Activated naive CD8-positive, alpha-beta T cell treated with anti-CD3 and anti-CD28 coated beads, Interleukin-2, amount 50 U/mL, for 24 hours (primary cell): Measurements from ENCODE around the gene SPTBN1.

Experiments
- ATAC-seq: fragments of 150-1000 bp; cut with Tn5 transposase; one replicate; pipeline ENCODE4 v1.10.0; 2021
- DNase-seq: peaks from one replicate; pipeline ENCODE4 v3.0.0; 2021
- H3K27ac Mint-ChIP-seq: one replicate; pipeline ENCODE4 v1.8.0; 2021; ENCODE audit warnings: mild to moderate bottlenecking, mixed read lengths
- H3K27me3 Mint-ChIP-seq: one replicate; pipeline ENCODE4 v1.8.0; 2021; ENCODE audit warnings: mixed read lengths
- H3K36me3 Mint-ChIP-seq: one replicate; pipeline ENCODE4 v1.8.0; 2021; ENCODE audit warnings: low read depth, mixed read lengths
- H3K4me1 Mint-ChIP-seq: one replicate; pipeline ENCODE4 v1.8.0; 2021; ENCODE audit warnings: mixed read lengths
- H3K4me3 Mint-ChIP-seq: one replicate; pipeline ENCODE4 v1.8.0; 2021; ENCODE audit warnings: mild to moderate bottlenecking, moderate library complexity, mixed read lengths
- H3K9me3 Mint-ChIP-seq: one replicate; pipeline ENCODE4 v1.8.0; 2021; ENCODE audit warnings: mixed read lengths

SPTBN1 gene

DNA sequence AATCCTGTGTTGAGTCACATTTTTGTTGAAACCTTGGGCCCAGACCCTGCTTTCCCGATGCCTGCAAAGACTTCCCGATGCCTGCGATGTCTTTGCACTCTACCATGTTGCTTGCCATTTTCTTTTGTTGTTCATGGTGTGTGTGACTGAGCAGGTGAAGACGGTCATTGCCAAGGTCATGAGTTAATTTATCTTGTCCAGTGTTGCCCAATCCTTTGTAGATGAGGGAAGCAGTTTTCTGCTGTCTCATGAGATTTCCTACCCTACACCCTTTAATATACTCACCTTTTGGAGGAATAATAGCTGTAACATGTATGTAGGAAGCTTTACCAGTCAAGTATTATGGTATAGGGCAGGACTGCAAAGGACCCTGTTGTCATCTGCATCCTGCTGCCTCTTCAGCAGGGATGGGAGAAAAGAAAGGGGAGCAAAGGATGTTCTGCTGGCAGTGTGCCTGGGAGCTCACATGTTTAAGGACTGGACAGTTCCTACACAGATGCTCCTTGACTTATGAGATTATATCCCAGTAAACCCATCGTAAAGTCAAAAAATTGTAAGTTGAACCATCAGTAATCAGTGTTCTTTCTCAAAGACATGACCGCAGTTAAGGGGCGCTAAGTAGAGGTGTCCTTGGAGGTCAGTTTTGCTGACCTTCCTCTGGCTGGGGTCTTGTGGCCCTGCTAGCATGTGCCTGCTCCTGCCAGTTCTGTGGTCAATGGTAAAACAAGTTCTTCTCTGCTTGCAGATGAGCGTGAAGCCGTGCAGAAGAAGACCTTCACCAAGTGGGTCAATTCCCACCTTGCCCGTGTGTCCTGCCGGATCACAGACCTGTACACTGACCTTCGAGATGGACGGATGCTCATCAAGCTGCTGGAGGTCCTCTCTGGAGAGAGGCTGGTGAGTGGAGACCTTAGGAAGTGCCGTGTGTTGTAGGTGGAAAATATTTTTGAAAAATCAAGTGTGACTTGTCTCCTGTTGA is 142.5 kb downstream of the SPTBN1 start:
- ATAC-seq (no peak), DNase-seq (no peak)
- Mint-ChIP-seq H3K36me3 (peaks cover 16% of the 10 kb centered on the region), H3K4me1 (peaks cover 93% of the 10 kb centered on the region), H3K27ac (peak overlapping the region; percentile 79), H3K4me3 (no peak overlapping the region), H3K9me3 (no peaks in the 10 kb centered on the region), H3K27me3 (no peaks in the 10 kb centered on the region)

DNA sequence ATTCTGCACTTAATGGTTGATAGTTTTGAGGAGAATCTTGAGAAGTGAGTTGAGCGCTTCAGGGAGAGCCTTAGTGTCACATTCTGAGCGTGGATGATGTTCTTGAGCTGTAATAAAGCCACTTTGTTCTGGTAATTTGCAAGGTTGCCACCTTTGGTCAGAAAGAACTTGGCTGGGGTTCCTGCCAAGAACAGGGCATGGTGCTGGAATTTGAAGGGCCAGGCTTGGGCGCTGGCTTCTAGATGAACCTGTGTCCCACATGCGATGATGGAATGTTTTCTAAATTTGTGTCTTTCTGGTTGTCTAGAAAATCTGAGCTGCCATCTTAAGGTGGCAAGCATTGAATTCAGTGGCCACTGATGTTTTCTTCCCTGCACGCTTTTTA is 143.2 kb downstream of the SPTBN1 start:
- H3K4me3 Mint-ChIP-seq, result no peak overlapping the region

DNA sequence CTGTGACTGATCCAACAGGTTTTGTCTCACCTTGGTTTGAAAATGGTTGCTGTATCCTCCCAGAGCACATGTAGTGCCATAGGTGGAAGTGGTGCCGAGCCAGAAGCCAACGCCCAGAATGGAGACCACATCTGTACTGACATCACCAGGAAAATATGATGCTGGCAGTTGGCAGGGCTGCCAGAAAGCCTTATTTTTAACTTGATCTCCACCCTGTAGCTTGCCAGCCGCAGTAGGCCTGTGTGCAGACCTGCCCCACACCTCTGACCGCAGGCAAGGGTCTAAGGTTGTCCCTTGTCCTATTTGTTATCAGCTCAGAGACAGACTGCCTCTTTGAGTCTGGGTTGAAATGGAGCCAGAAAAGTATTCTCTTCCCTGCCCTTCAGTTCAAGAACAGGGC is 143.8 kb downstream of the SPTBN1 start:
- Mint-ChIP-seq H3K36me3 (peaks cover 16% of the 10 kb centered on the region), H3K4me1 (peaks cover 99% of the 10 kb centered on the region), H3K4me3 (peak overlapping the region; percentile 3), H3K27me3 (no peaks in the 10 kb centered on the region), H3K27ac (peak overlapping the region; percentile 79), H3K9me3 (no peaks in the 10 kb centered on the region)
- DNase-seq (peak; percentile 41), ATAC-seq (peak; percentile 30)

More for the DNA sequence above, 143.2 kb downstream of the SPTBN1 start:
- ATAC-seq (no peak), DNase-seq (no peak)
- Mint-ChIP-seq H3K27ac (peak overlapping the region; percentile 79), H3K27me3 (no peaks in the 10 kb centered on the region), H3K36me3 (peaks cover 16% of the 10 kb centered on the region), H3K4me1 (peaks cover 97% of the 10 kb centered on the region), H3K9me3 (no peaks in the 10 kb centered on the region)

DNA sequence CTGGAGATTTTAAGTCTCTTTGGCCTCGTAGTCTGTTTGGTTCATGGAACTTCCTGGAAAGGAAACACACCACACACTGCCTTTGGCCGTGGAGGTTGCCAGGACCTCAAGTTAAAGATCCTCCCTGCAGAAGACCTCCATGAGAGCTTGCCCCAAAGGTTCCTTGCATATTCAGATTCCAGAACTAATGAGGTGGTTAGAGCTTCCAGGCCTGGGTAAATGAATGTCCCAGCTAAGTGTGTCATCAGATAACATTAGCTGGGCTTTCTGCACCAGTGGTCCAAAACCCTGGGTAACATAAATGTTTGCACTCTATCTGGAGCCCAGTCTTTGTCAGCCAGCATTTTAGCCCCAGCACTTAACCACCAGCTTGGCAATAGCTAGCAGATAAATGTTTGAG is 145.2 kb downstream of the SPTBN1 start:
- Mint-ChIP-seq H3K4me3 (no peak overlapping the region), H3K27me3 (no peaks in the 10 kb centered on the region), H3K9me3 (no peaks in the 10 kb centered on the region), H3K36me3 (peaks cover 16% of the 10 kb centered on the region), H3K27ac (peak overlapping the region; percentile 79), H3K4me1 (peaks cover 100% of the 10 kb centered on the region)
- no peak for ATAC-seq
- DNase-seq, result no peak

DNA sequence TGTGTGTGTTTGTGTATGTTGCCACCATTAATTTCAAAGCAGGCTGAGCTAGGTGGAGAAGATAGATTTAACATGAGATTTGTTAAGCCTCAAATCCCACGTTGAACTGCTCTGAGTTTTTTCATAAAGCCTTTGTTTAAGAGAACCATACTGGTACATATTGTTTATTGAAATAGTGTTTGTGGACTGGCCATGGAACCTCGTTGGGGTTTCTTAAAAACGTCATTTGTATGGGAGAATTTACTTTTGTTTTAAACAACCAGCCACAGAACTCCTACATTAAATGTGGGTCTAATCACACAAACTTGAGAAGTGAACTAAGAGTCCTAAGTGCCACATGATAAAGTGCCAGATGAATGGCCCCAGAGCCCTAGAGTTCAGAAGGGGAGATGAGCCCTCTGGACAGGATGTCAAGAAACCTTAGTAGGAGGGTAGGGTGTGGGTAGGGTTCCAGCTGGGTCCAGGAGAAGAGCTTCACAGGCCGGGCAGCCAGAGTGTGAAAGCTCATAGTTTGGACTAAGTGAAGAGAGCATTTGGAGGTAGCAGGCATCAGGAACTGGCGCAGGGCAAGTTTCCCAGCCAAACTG is 146.7 kb downstream of the SPTBN1 start:
- no peaks in the 10 kb centered on the region for H3K27me3 Mint-ChIP-seq
- peak overlapping the region; percentile 37 for H3K4me3 Mint-ChIP-seq
- peaks cover 94% of the 10 kb centered on the region for H3K4me1 Mint-ChIP-seq
- H3K9me3 Mint-ChIP-seq, result no peaks in the 10 kb centered on the region
- H3K36me3 Mint-ChIP-seq, result peaks cover 16% of the 10 kb centered on the region
- peak overlapping the region; percentile 79 for H3K27ac Mint-ChIP-seq
- no peak for ATAC-seq
- no peak for DNase-seq

DNA sequence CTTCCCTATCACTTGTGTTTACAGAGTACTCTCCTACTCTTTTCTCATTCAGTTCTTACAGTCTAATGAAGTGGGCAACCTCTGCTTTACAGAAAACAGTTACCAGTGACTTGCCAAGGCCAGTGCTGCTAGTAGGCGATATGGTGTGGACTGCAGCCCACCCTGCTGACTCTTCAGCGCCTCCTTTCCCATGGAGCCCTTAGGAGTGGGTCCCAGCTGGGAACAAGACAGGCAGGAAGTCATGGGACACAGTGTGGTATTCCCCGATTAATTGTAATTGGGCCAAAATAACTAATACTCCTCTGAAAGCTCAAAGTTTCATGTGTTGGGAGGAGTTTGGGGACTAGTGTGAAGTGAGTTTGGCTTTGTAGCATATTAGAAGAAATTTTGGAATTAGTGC is 147.2 kb downstream of the SPTBN1 start:
- no peak for ATAC-seq
- no peak for DNase-seq
- H3K9me3 Mint-ChIP-seq, result no peaks in the 10 kb centered on the region
- H3K4me3 Mint-ChIP-seq, result peak overlapping the region; percentile 37
- H3K27me3 Mint-ChIP-seq, result no peaks in the 10 kb centered on the region
- peaks cover 92% of the 10 kb centered on the region for H3K4me1 Mint-ChIP-seq
- H3K27ac Mint-ChIP-seq, result peak overlapping the region; percentile 79
- H3K36me3 Mint-ChIP-seq, result peaks cover 16% of the 10 kb centered on the region

DNA sequence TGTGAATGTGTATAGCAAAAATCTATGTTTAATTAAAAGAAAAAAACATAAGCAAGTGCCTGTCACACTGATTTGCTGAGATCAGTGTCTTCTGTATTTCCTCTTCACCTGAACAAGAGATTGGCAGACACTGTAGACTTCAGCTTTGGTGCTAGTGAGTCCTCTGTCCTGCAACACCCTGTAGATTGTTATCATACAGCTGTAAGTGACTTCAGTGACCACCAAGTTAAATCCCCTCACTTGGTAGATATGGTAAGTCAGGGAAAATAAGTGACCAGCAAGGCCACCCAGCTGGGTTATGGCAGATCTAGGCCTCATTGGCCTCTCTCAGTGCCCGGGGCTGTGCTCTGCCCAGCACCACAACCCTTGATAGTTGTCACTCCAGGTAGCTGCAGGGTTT is 147.7 kb downstream of the SPTBN1 start:
- no peak overlapping the region for H3K4me3 Mint-ChIP-seq
- H3K27ac Mint-ChIP-seq, result peak overlapping the region; percentile 79
- H3K4me1 Mint-ChIP-seq, result peaks cover 89% of the 10 kb centered on the region
- no peak for ATAC-seq
- H3K36me3 Mint-ChIP-seq, result peaks cover 16% of the 10 kb centered on the region
- no peaks in the 10 kb centered on the region for H3K9me3 Mint-ChIP-seq
- no peak for DNase-seq
- H3K27me3 Mint-ChIP-seq, result no peaks in the 10 kb centered on the region

DNA sequence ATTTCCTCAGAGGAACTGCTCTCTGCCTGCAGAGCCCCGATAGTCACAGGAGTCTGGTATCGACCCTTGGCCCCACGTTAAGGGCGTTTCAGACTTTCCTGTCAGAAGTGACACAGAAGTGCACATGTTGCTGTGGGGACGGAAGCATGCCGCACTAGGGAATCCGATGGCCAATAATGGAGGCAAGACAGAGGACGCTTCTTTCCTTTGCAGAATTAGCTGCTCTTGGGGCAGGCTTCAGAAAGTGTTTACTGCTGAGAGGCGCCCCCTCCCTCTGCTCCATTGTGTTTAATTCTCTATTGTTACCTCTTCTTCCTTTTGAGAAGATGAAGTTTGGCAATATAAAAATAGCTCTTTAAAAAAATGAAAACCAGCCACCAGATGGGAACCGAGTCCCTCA is 148.7 kb downstream of the SPTBN1 start:
- DNase-seq (no peak), ATAC-seq (peak; percentile 49)
- no peaks in the 10 kb centered on the region for H3K27me3 Mint-ChIP-seq
- peak overlapping the region; percentile 86 for H3K27ac Mint-ChIP-seq
- peaks cover 7% of the 10 kb centered on the region for H3K36me3 Mint-ChIP-seq
- H3K9me3 Mint-ChIP-seq, result no peaks in the 10 kb centered on the region
- peak overlapping the region; percentile 39 for H3K4me3 Mint-ChIP-seq
- peaks cover 87% of the 10 kb centered on the region for H3K4me1 Mint-ChIP-seq

DNA sequence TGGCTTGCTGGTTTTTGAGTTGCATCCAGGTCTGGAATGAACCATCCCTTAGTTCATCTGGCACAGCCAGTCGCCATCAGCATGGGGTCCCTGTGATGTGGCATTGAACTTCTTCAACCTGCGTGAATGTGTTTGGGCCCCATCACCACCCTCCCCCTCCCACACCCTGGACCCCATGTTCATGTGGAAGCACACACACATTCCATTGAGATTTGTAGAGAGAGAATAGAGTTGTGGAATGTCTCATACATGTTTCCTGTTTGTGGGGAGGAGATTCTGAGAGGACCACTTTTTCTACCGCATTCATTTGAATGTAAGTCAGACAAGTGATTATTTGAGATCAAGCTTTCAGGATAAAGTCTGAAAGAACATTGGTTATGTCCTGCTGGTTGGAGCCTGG is 149.7 kb downstream of the SPTBN1 start:
- Mint-ChIP-seq H3K36me3 (peaks cover 3% of the 10 kb centered on the region), H3K4me1 (peaks cover 85% of the 10 kb centered on the region), H3K4me3 (peak overlapping the region; percentile 39), H3K27ac (peak overlapping the region; percentile 86), H3K27me3 (no peaks in the 10 kb centered on the region), H3K9me3 (no peaks in the 10 kb centered on the region)
- ATAC-seq (no peak), DNase-seq (no peak)

DNA sequence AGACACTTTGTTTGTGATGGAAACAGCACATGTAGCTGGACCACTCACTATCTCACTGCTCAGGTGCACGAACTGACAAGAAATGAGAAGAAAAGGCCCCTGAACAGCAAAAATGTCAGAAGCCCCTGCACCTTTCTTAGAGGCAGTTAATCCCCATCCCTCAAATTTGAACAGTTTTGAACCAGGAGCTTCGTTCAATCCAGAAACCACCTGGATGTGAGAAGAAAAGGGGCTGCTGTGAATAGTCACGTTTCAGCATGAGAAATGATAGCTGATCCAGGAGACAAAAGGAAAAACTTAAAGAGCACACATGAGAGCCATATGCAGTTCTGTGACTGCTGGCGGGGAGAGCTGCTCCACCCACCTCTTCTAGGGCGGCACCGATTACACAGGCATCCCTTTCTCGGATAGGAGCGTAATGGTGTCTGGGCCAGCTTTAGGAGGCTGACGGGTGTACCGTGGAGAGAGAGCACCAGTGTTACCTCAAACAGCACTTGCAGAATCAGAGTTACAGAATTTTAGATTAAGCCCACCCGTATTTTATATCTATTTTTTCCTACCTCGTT is 150.3 kb downstream of the SPTBN1 start:
- peak; percentile 72 for ATAC-seq
- peak overlapping the region; percentile 39 for H3K4me3 Mint-ChIP-seq
- DNase-seq, result no peak
- peaks cover 3% of the 10 kb centered on the region for H3K36me3 Mint-ChIP-seq
- no peaks in the 10 kb centered on the region for H3K27me3 Mint-ChIP-seq
- no peaks in the 10 kb centered on the region for H3K9me3 Mint-ChIP-seq
- peak overlapping the region; percentile 86 for H3K27ac Mint-ChIP-seq
- peaks cover 78% of the 10 kb centered on the region for H3K4me1 Mint-ChIP-seq

DNA sequence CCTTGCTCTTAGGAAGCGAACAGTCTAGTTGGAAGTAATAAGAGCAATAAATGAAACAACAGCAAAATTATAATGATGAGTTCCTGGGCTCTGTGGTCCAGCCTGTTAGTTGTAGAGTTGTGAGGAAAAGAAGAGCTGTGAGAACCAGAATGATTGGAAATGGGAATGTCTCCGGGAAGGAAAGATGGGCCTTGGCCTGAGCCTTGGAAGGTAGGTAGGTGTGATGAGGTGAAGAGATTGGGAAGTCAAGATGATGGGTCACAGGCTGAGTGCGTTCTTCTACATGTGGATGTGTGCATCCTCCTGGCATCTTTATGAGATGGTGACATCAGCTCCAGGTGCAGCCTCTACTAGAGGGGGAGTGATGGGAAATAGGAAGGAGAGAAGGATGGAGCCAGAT is 152.1 kb downstream of the SPTBN1 start:
- Mint-ChIP-seq H3K4me1 (peaks cover 61% of the 10 kb centered on the region), H3K9me3 (no peaks in the 10 kb centered on the region), H3K27ac (no peak overlapping the region), H3K27me3 (no peaks in the 10 kb centered on the region), H3K4me3 (no peak overlapping the region), H3K36me3 (peaks cover 4% of the 10 kb centered on the region)
- DNase-seq, result no peak
- no peak for ATAC-seq

DNA sequence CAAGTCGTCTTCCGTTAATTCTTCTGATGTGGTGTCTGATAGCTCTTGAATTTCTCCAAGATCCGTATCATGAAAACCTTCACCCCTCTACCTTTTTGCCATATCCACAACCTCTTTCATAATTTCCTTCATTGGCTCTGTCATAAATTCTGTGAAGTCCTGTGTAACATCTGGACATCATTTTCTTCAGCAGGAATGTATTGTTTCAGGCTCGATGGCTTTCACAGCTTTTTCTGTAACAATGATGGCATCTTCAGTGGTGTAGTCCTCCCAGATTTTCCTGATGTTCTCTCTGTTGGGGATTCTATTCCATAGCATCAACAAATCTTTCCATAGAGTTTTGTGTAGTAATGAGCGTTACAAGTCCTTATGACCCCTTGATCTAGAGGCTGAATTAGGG is 153.1 kb downstream of the SPTBN1 start:
- DNase-seq (no peak), ATAC-seq (no peak)
- no peaks in the 10 kb centered on the region for H3K9me3 Mint-ChIP-seq
- H3K36me3 Mint-ChIP-seq, result peaks cover 4% of the 10 kb centered on the region
- no peaks in the 10 kb centered on the region for H3K27me3 Mint-ChIP-seq
- no peak overlapping the region for H3K4me3 Mint-ChIP-seq
- no peak overlapping the region for H3K27ac Mint-ChIP-seq
- peaks cover 57% of the 10 kb centered on the region for H3K4me1 Mint-ChIP-seq

DNA sequence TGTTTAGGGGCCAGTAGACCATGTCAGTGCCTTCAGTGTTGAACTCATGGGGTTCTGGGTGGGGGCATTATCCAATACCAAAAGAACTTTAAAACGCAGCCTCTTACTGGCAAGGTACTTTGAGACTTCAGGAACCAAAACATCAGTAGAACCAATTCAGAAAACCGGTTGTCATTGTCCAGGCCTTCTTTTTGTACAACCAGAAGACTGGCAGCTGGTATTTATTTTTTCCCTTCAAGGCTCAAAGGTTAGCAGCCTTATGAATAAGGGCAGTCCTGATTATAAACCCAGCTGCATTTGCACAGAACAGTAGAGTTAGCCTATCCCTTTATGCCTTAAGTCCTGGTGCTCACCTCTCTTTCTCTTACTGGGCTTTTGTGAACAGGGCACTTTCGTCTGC is 153.5 kb downstream of the SPTBN1 start:
- no peaks in the 10 kb centered on the region for H3K27me3 Mint-ChIP-seq
- no peaks in the 10 kb centered on the region for H3K9me3 Mint-ChIP-seq
- peaks cover 53% of the 10 kb centered on the region for H3K4me1 Mint-ChIP-seq
- DNase-seq, result no peak
- no peak overlapping the region for H3K4me3 Mint-ChIP-seq
- no peak for ATAC-seq
- H3K36me3 Mint-ChIP-seq, result peaks cover 4% of the 10 kb centered on the region
- H3K27ac Mint-ChIP-seq, result no peak overlapping the region

DNA sequence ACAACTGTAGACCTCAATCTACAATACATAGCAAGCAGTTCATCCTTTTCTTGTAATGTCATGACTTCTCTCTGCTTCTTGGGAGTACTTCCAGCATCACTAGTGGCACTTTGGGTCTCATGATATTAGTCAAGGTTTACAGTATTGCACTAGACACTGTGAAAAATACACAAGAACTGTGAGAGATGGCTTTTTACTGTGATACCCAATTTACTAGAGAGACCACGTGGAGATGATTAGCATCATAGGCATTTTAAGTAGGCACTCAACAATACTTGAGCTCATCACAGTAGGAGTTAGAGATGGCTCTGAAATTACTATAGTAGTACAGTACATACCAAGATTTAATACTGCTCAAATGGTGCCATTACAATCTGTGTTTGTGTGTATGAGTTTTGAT is 154.6 kb downstream of the SPTBN1 start:
- ATAC-seq (no peak), DNase-seq (no peak)
- no peaks in the 10 kb centered on the region for H3K27me3 Mint-ChIP-seq
- H3K36me3 Mint-ChIP-seq, result peaks cover 4% of the 10 kb centered on the region
- no peak overlapping the region for H3K27ac Mint-ChIP-seq
- no peaks in the 10 kb centered on the region for H3K9me3 Mint-ChIP-seq
- no peak overlapping the region for H3K4me3 Mint-ChIP-seq
- H3K4me1 Mint-ChIP-seq, result peaks cover 43% of the 10 kb centered on the region
